Stomach (tissue), 9 donors: ENCODE data around the gene WDR48. TPM values are rescaled to one million over a fixed set of nuclear protein-coding genes. Genes with fewer than 3 reads are reported as not detected.

Source experiments
- DNase-seq, 2 donors: peaks; one replicate each; pipeline versions ENCODE4 v3.0.0 to v3.0.0-alpha.2; 2013 to 2019
- H3K27ac ChIP-seq, 5 donors: fragments of 200-600 bp in 4 of 5; sonication (generic) in 4 of 5; one replicate each; pipeline ENCODE4 v1.5.1; 2013 to 2019; ENCODE audit warnings: mild to moderate bottlenecking in 1 of 5, moderate library complexity in 1 of 5
- H3K27me3 ChIP-seq, 3 donors: fragments of 200-600 bp; sonication (generic); one replicate each; pipeline ENCODE4 v1.5.1; 2017 to 2019; ENCODE audit warnings: mixed run types in 1 of 3
- H3K36me3 ChIP-seq, 4 donors: fragments of 200-600 bp; sonication (generic); 1 replicate in 3 of 4; 2 replicates in 1 of 4; pipeline ENCODE4 v1.5.1; 2016 to 2019
- H3K4me1 ChIP-seq, 4 donors: fragments of 200-600 bp; sonication (generic); one replicate each; pipeline ENCODE4 v1.5.1; 2016 to 2019
- H3K4me3 ChIP-seq, 4 donors: fragments of 200-600 bp; sonication (generic) in 3 of 4; one replicate each; pipeline ENCODE4 v1.5.1; 2016 to 2019; ENCODE audit warnings: mild to moderate bottlenecking in 1 of 4
- H3K9me3 ChIP-seq, 4 donors: fragments of 200-600 bp; sonication (generic); one replicate each; pipeline ENCODE4 v1.5.1; 2016 to 2019
- EP300 ChIP-seq: sonication (generic); formaldehyde crosslinking; IDR thresholded peaks from one replicate; pipeline ENCODE4 v1.6.1; 2017; ENCODE audit warnings: antibody characterized with exemption
- POLR2A ChIP-seq, 4 donors: fragments of 450-650 bp; IDR thresholded peaks; one replicate each; pipeline ENCODE4 v1.6.1; 2016; ENCODE audit warnings: antibody characterized with exemption in 4 of 4, control low read depth in 2 of 4, mild to moderate bottlenecking in 1 of 4, moderate library complexity in 1 of 4
- POLR2AphosphoS5 ChIP-seq, 3 donors: sonication (generic); formaldehyde crosslinking; IDR thresholded peaks; one replicate each; pipeline ENCODE4 v1.6.1; 2016; ENCODE audit warnings: antibody characterized with exemption in 3 of 3
- WGBS, 5 donors: extraction: QIAGEN DNeasy Blood & Tissue Kit in 3 of 5; methylation state at CpG; one replicate each; pipeline versions ENCODE4 v1.1.5 to v1.1.7; 2013 to 2018; 5-methylcytosine and 5-hydroxymethylcytosine counted together
- intact Hi-C: fragments of 100-400 bp; cut with DNase I; formaldehyde crosslinking; loops from one replicate; pipeline ENCODE4 v1.15.1; 2023; ENCODE audit warnings: low total_unique reads
- polyA plus RNA-seq, 3 donors: library from polyadenylated mRNA; stranded (reverse); fragments of 200-250 nt; gene quantifications; one replicate each; pipeline ENCODE4 v1.2.3, GENCODE V29; 2013
- total RNA-seq, 5 donors: library from RNA; depleted of rRNA; stranded (reverse); fragments of >200 nt; gene quantifications; one replicate each; pipeline versions ENCODE4 v1.1.0 to v1.2.3, GENCODE V29; 2014 to 2016
- TF ChIP-seq, protein P1 (sequence below), 7 experiments: fragments of 450-650 bp in 4 of 7; fragments of 200-600 bp in 3 of 7; sonication (generic) in 3 of 7; IDR thresholded peaks; one replicate each; pipeline ENCODE4 v1.5.1; 2016 to 2019; ENCODE audit warnings: antibody characterized with exemption in 7 of 7, control low read depth in 2 of 7, mild to moderate bottlenecking in 1 of 7
- donor health status: healthy with polysubstance abuse.
- donor health status: Bipolar disorder and iron deficiency.
- donor health status: healthy.

Gene WDR48
- total and polyA plus RNA-seq, 8 donors: 4.3 to 89.7 (median 13.4) TPM

- TF ChIP-seq POLR2A (IDR thresholded peaks at IDR 0.05) (no peak), POLR2AphosphoS5 (IDR thresholded peaks at IDR 0.05) (no peak), EP300 (no peak)
- TF ChIP-seq, protein P1, sequence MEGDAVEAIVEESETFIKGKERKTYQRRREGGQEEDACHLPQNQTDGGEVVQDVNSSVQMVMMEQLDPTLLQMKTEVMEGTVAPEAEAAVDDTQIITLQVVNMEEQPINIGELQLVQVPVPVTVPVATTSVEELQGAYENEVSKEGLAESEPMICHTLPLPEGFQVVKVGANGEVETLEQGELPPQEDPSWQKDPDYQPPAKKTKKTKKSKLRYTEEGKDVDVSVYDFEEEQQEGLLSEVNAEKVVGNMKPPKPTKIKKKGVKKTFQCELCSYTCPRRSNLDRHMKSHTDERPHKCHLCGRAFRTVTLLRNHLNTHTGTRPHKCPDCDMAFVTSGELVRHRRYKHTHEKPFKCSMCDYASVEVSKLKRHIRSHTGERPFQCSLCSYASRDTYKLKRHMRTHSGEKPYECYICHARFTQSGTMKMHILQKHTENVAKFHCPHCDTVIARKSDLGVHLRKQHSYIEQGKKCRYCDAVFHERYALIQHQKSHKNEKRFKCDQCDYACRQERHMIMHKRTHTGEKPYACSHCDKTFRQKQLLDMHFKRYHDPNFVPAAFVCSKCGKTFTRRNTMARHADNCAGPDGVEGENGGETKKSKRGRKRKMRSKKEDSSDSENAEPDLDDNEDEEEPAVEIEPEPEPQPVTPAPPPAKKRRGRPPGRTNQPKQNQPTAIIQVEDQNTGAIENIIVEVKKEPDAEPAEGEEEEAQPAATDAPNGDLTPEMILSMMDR (IDR thresholded peaks at IDR 0.05): no peak
- intact Hi-C loops: no loop called here
- H3K9me3 ChIP-seq: no peaks in the 10 kb centered on the region
- H3K4me3 ChIP-seq: no peak overlapping the region
- WGBS, 5 donors: 95 to 99% (median 98%) methylated on average over 4 of the region's 4 CpGs
- no peaks in the 10 kb centered on the region for H3K27me3 ChIP-seq
- no peak overlapping the region for H3K27ac ChIP-seq
- H3K36me3 ChIP-seq: peaks cover 19 to 88% (median 79%) of the 10 kb centered on the region in 4 donors
- DNase-seq: no peak
- H3K4me1 ChIP-seq: no peaks in the 10 kb centered on the region
Measured at GRCh38 chr3:39082666-39083313, 31.0 kb downstream of the WDR48 start.

DNA sequence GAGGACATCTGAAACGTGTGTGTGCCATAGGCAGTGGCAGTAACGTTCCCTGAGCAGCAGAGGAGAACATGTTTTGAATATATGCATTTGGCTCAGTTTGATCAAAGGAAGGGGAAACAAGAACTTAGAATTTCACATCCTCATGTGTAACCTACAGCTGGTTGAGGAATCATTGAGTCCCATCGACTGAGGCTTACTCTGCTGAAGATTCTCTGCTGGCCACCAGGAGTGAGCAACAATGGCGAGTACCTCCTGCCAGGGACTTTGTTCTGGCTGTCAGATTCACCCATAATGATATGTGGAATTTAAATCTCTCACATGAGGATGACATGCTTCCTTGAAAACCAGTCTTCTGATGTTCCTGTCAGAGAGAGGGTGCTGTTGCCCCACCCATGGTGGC, 34.3 kb downstream of the WDR48 start:
- no peak for DNase-seq
- Histone ChIP-seq H3K27me3 (no peaks in the 10 kb centered on the region), H3K27ac (no peak overlapping the region), H3K4me3 (no peak overlapping the region), H3K36me3 (peaks cover 29 to 93% (median 91%) of the 10 kb centered on the region in 4 donors), H3K4me1 (no peaks in the 10 kb centered on the region), H3K9me3 (no peaks in the 10 kb centered on the region)
- 83 to 92% (median 88%) methylated on average over 4 of the region's 4 CpGs for WGBS, 5 donors
- TF ChIP-seq EP300 (no peak), POLR2A (IDR thresholded peaks at IDR 0.05) (no peak), POLR2AphosphoS5 (IDR thresholded peaks at IDR 0.05) (no peak)
- TF ChIP-seq, protein P1 (IDR thresholded peaks at IDR 0.05): no peak
- intact Hi-C loops: no loop called here

- peaks cover 41 to 99% (median 95%) of the 10 kb centered on the region in 4 donors for H3K36me3 ChIP-seq
- H3K27me3 ChIP-seq: no peaks in the 10 kb centered on the region
- no peaks in the 10 kb centered on the region for H3K4me1 ChIP-seq
- no peak for TF ChIP-seq EP300
- TF ChIP-seq POLR2AphosphoS5 (IDR thresholded peaks at IDR 0.05): no peak
- no peak for TF ChIP-seq POLR2A (IDR thresholded peaks at IDR 0.05)
- TF ChIP-seq, protein P1 (IDR thresholded peaks at IDR 0.05): no peak
- WGBS, 5 donors: 90 to 96% (median 94%) methylated on average over 3 of the region's 3 CpGs
- no peaks in the 10 kb centered on the region for H3K9me3 ChIP-seq
- H3K27ac ChIP-seq: no peak overlapping the region
- intact Hi-C loops: no loop called here
- no peak for DNase-seq
- H3K4me3 ChIP-seq: no peak overlapping the region
Measured at GRCh38 chr3:39088456-39088855, 36.6 kb downstream of the WDR48 start.

DNA sequence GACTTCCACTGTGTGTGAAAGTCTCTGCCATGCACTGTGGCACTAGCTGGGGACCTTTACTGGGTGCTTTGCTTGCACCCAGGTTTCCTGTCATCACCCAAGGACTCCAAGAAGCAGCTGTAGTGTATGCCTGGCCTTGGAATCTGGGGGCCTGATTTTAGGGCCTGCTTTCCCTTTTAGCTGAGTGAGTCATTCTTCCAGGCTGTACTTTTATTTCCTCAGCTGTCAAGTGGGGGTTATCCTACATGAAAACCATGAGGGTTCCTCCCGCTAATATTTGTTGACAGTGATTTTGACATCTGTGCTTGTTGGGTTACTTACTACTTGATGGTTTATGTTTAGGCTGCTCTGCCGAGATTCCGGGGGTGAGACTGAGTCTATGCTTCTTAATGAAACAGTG, 37.1 kb downstream of the WDR48 start:
- peaks cover 41 to 99% (median 97%) of the 10 kb centered on the region in 4 donors for H3K36me3 ChIP-seq
- H3K27me3 ChIP-seq: no peaks in the 10 kb centered on the region
- WGBS, 5 donors: 73 to 83% (median 80%) methylated on average over 3 of the region's 3 CpGs
- TF ChIP-seq POLR2AphosphoS5 (IDR thresholded peaks at IDR 0.05): no peak
- TF ChIP-seq, protein P1 (IDR thresholded peaks at IDR 0.05): no peak
- TF ChIP-seq POLR2A (IDR thresholded peaks at IDR 0.05): no peak
- TF ChIP-seq EP300: no peak
- no peaks in the 10 kb centered on the region for H3K9me3 ChIP-seq
- H3K4me1 ChIP-seq: no peaks in the 10 kb centered on the region
- intact Hi-C loops: no loop called here
- H3K27ac ChIP-seq: no peak overlapping the region
- no peak overlapping the region for H3K4me3 ChIP-seq
- no peak for DNase-seq
